MM.1S (cell line): ENCODE data around the gene THRA.

ENCODE experiments used
- CTCF ChIP-seq: fragments of 300-600 bp; sonication (generic); IDR thresholded peaks from 2 replicates; pipeline ENCODE4 v1.5.1; 2016; ENCODE audit warnings: antibody characterized with exemption, low read length, mixed read lengths
- EZH2phosphoT487 ChIP-seq: fragments of 300-600 bp; sonication (generic); IDR thresholded peaks from 2 replicates; pipeline ENCODE4 v1.6.1; 2018; ENCODE audit warnings: antibody characterized with exemption, low read length

GRCh38 chr17:40026816-40027613 lies 35.8 kb upstream of the THRA start:
- TF ChIP-seq CTCF, result peak; percentile 93
- no peak for TF ChIP-seq EZH2phosphoT487
